Erythroblast (primary cell): ENCODE results near the gene NKX1-2.

ENCODE experiments used
- DNase-seq, 2 experiments: peaks; one replicate each; lab custom pipeline; 2025; lab: John Stamatoyannopoulos, UW
- GATA1 ChIP-seq: IDR thresholded peaks from 2 replicates; pipeline ENCODE4 v1.6.1; 2011; ENCODE audit warnings: low read depth, mild to moderate bottlenecking, control low read depth, low read length, moderate library complexity
- POLR2A ChIP-seq: IDR thresholded peaks from 2 replicates; pipeline ENCODE4 v1.6.1; 2011; ENCODE audit warnings: mild to moderate bottlenecking, low read length

NKX1-2 gene

GRCh38 chr10:124401633-124402032, 48.2 kb downstream of the NKX1-2 start:
- DNase-seq: no peak
- TF ChIP-seq POLR2A (no peak), GATA1 (no peak)
